BJ (cell line): ENCODE data around the gene PRICKLE2. TPM values are rescaled to one million over a fixed set of nuclear protein-coding genes. Genes with fewer than 3 reads are reported as not detected.

Experiments used
- CTCF ChIA-PET: fragments of 350-600 bp; formaldehyde crosslinking; extraction: SDS; loops from one replicate; lab custom pipeline; 2021; ENCODE audit warnings: antibody characterized with exemption, inconsistent platforms; lab: Yijun Ruan, JAX
- POLR2A ChIA-PET: fragments of 300-600 bp; sonication (Branson Sonifier 250); formaldehyde crosslinking; extraction: SDS; loops from one replicate; lab custom pipeline; 2021; ENCODE audit warnings: antibody characterized with exemption; lab: Charles Lee
- DNase-seq: peaks from one replicate; pipeline ENCODE4 v3.0.0-alpha.2; 2011; ENCODE audit warnings: low read depth
- H3K27me3 ChIP-seq: 2 replicates; pipeline ENCODE4 v1.6.0; 2011; ENCODE audit warnings: low read length; ENCODE audit not compliant: control insufficient read depth, insufficient read depth
- H3K36me3 ChIP-seq: 2 replicates; pipeline ENCODE4 v1.5.1; 2011; ENCODE audit warnings: low read length; ENCODE audit not compliant: control insufficient read depth, insufficient read depth
- H3K4me3 ChIP-seq: 2 replicates; pipeline ENCODE4 v1.5.1; 2011; ENCODE audit warnings: low read depth, mild to moderate bottlenecking, control low read depth, low read length
- CTCF ChIP-seq: IDR thresholded peaks from 2 replicates; pipeline ENCODE4 v1.5.1; 2011; ENCODE audit warnings: low read depth, mild to moderate bottlenecking, control low read depth, inconsistent platforms, low read length, moderate library complexity; ENCODE audit not compliant: insufficient read depth
- polyA plus RNA-seq: library from polyadenylated mRNA; depleted of rRNA; stranded (reverse); fragments of >200 nt; gene quantifications from 2 replicates; pipeline ENCODE4 v1.2.3, GENCODE V29; 2011

PRICKLE2 gene
- polyA plus RNA-seq, 1 experiment = 3.5 TPM

GRCh38 chr3:64148955-64149653 is 76.2 kb downstream of the PRICKLE2 start:
- ChIA-PET CTCF (interaction anchor here (0.6 to 1.1 kb wide), 2 partner anchors 141 to 187 kb away, joined by 3 to 5 read pairs; no protein-coding TSS in a partner anchor), POLR2A (no interaction called here)
- Histone ChIP-seq H3K36me3 (peaks cover 13% of the 10 kb centered on the region), H3K4me3 (no peak overlapping the region), H3K27me3 (no peaks in the 10 kb centered on the region)
- no peak for TF ChIP-seq CTCF
- DNase-seq = no peak

- TF ChIP-seq CTCF = no peak
- Histone ChIP-seq H3K4me3 (no peak overlapping the region), H3K36me3 (peaks cover 10% of the 10 kb centered on the region), H3K27me3 (no peaks in the 10 kb centered on the region)
- DNase-seq = no peak
- ChIA-PET POLR2A (no interaction called here), CTCF (no interaction called here)
Measured at GRCh38 chr3:64147211-64147610, 78.1 kb downstream of the PRICKLE2 start.

- H3K36me3 ChIP-seq = peaks cover 9% of the 10 kb centered on the region
- CTCF ChIA-PET = no interaction called here
Measured at GRCh38 chr3:64145438-64145837, 79.8 kb downstream of the PRICKLE2 start.

GRCh38 chr3:64144241-64144900 is 80.9 kb downstream of the PRICKLE2 start:
- Histone ChIP-seq H3K36me3 (peaks cover 9% of the 10 kb centered on the region), H3K27me3 (no peaks in the 10 kb centered on the region), H3K4me3 (no peak overlapping the region)
- POLR2A ChIA-PET = interaction anchor here (0.5 kb wide), 1 partner anchor 289 kb away, joined by 3 read pairs; no protein-coding TSS in a partner anchor
- DNase-seq = no peak
- CTCF ChIA-PET = no interaction called here
- TF ChIP-seq CTCF = no peak

More at GRCh38 chr3:64145438-64145837, 79.8 kb downstream of the PRICKLE2 start:
- DNase-seq = no peak
- Histone ChIP-seq H3K4me3 (no peak overlapping the region), H3K27me3 (no peaks in the 10 kb centered on the region)
- POLR2A ChIA-PET = no interaction called here
- no peak for TF ChIP-seq CTCF

- Histone ChIP-seq H3K36me3 (peaks cover 8% of the 10 kb centered on the region), H3K27me3 (no peaks in the 10 kb centered on the region), H3K4me3 (no peak overlapping the region)
- DNase-seq = peak; percentile 44
- POLR2A ChIA-PET = no interaction called here
- TF ChIP-seq CTCF = no peak
- CTCF ChIA-PET = no interaction called here
Measured at GRCh38 chr3:64143409-64144130, 81.7 kb downstream of the PRICKLE2 start.
